Heart left ventricle (tissue), 16 donors: ENCODE data around the gene NTM. TPM values are rescaled to one million over a fixed set of nuclear protein-coding genes. Genes with fewer than 3 reads are reported as not detected.
A peak's percentile ranks its signal among the peaks of the same experiment; 100 is the strongest.

Source experiments
- ATAC-seq, 4 donors: fragments of 200-7000 bp; cut with Tn5 transposase; one replicate each; pipeline ENCODE4 v1.9.1; 2020 to 2022; ENCODE audit warnings: moderate library complexity in 4 of 4, mild to moderate bottlenecking in 3 of 4, moderate number of reproducible peaks in 1 of 4
- DNase-seq, 5 donors: peaks; one replicate each; pipeline ENCODE4 v3.0.0-alpha.2; 2020
- H3K27ac ChIP-seq, 12 donors: fragments of 200-600 bp; sonication (generic) in 4 of 12; one replicate each; pipeline versions ENCODE4 v1.5.0 to v1.8.0; 2016 to 2022; ENCODE audit warnings: mild to moderate bottlenecking in 2 of 12
- H3K27me3 ChIP-seq, 9 donors: fragments of 200-600 bp; sonication (generic) in 2 of 9; one replicate each; pipeline versions ENCODE4 v1.5.1 to v1.8.0; 2016 to 2022; ENCODE audit warnings: mild to moderate bottlenecking in 3 of 9
- H3K36me3 ChIP-seq, 9 donors: fragments of 200-600 bp; sonication (generic) in 2 of 9; one replicate each; pipeline versions ENCODE4 v1.5.0 to v1.8.0; 2018 to 2022; ENCODE audit warnings: mild to moderate bottlenecking in 2 of 9
- H3K4me1 ChIP-seq, 12 donors: fragments of 200-600 bp; sonication (generic) in 4 of 12; one replicate each; pipeline versions ENCODE4 v1.5.0 to v1.8.0; 2016 to 2022; ENCODE audit warnings: mild to moderate bottlenecking in 3 of 12
- H3K4me3 ChIP-seq, 12 donors: fragments of 200-600 bp; sonication (generic) in 4 of 12; one replicate each; pipeline versions ENCODE4 v1.5.0 to v1.8.0; 2017 to 2022; ENCODE audit warnings: mild to moderate bottlenecking in 9 of 12, moderate library complexity in 4 of 12
- H3K9me3 ChIP-seq, 12 donors: fragments of 200-600 bp; sonication (generic) in 4 of 12; one replicate each; pipeline versions ENCODE4 v1.5.0 to v1.8.0; 2016 to 2022; ENCODE audit warnings: mild to moderate bottlenecking in 1 of 12
- POLR2A ChIP-seq, 2 donors: fragments of 450-650 bp; IDR thresholded peaks; one replicate each; pipeline ENCODE4 v1.6.1; 2017; ENCODE audit warnings: antibody characterized with exemption in 2 of 2, mild to moderate bottlenecking in 2 of 2, moderate library complexity in 2 of 2
- WGBS, 4 donors: extraction: QIAGEN DNeasy Blood & Tissue Kit in 2 of 4; methylation state at CpG; one replicate each; pipeline versions ENCODE4 v1.1.5 to v1.1.7; 2013 to 2018; 5-methylcytosine and 5-hydroxymethylcytosine counted together
- intact Hi-C, 10 donors: fragments of 100-400 bp; cut with DNase I; formaldehyde crosslinking; loops; one replicate each; pipeline versions ENCODE4 v1.11.1 to v1.14.2; 2022
- polyA plus RNA-seq, 2 donors: library from polyadenylated mRNA; stranded (reverse); fragments of 200-250 nt; gene quantifications; one replicate each; pipeline ENCODE4 v1.2.3, GENCODE V29; 2013
- total RNA-seq, 9 donors: library from RNA; depleted of rRNA in 2 of 9; stranded (reverse); fragments of >200 nt in 2 of 9; fragmentation: NEBNext Ultra II Directional in 3 of 9; extraction: Animal tissue kit (Norgen Biotek cat#: 25700) in 3 of 9; gene quantifications; one replicate each; pipeline versions ENCODE4 v1.1.0 to v1.2.4, GENCODE V29; 2016 to 2023
- TF ChIP-seq, protein P1 (sequence below), 12 donors: fragments of 200-600 bp; sonication (generic) in 4 of 12; IDR thresholded peaks; one replicate each; pipeline versions ENCODE4 v1.5.0 to v1.8.0; 2018 to 2022; ENCODE audit warnings: antibody characterized with exemption in 12 of 12, mild to moderate bottlenecking in 5 of 12
- donor health status: ischemic (EF 13 %, LVEDD 7.1; RV severe dilation, severe dysfunction).
- donor health status: healthy with polysubstance abuse.
- donor health status: DM: no; HTN: yes; CAD: no.
- donor health status: DM: no; HTN: no; CAD: no.
- donor health status: ischemic (EF 25% LVEDD 6.9; RV normal size, moderate dysfunction).
- donor health status: ischemic (EF 25% LVEDD 5.7; RV mildly dilated, moderate dysfunction).
- donor health status: healthy.
- donor health status: DM: yes; HTN: yes; CAD: no.
- donor health status: ischemic (EF 35%, LVEDD 5.7; RV mildly dilated, moderate dysfunction).
- donor health status: nonischemic (EF 11% LVEDD 7.7; RV severe dilation, severe dysfunction).
- donor health status: DM: yes; HTN: yes; CAD: no.
- donor health status: PGD.
- donor health status: ischemic (EF 29% LVEDD 5.4; RV normal size, mild dysfunction).
- donor health status: nonischemic (EF 23%, LVEDD 6.1; RV moderate dilation, normal function).

The NTM gene
- total and polyA plus RNA-seq, 11 donors, result 0.40 to 7.7 (median 1.5) TPM

DNA sequence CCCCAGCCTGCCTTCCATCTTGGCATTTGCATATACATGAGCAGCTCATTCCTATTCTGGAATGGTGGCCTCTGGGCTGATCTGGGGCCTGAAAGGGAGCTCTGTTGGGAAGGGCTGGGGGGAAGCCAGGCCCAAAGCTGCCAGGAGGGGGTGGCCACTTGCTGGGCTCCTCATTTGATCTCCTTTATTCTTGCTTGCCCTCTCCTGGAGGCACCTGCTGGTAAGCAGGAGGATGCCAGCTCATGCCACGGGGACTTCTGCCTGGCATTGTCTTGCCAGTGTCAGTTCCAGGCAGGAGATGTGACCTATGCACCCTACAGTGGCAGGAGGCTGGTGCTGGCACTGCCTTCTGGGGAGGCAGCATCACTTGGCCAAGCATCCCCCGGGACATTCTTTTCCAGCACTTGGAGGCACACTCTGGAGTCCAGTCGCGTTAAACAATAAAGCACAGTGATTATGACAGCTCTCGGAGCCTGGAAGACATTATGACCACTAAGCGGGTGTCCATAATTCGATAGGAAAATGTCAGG is 128.3 kb downstream of the NTM start:
- Histone ChIP-seq H3K36me3 (no peaks in the 10 kb centered on the region), H3K9me3 (no peaks in the 10 kb centered on the region), H3K4me3 (no peak overlapping the region), H3K27me3 (peaks cover 0 to 4% (median 0%) of the 10 kb centered on the region in 9 donors), H3K27ac (no peak overlapping the region), H3K4me1 (peaks cover 0 to 8% (median 0%) of the 10 kb centered on the region in 12 donors)
- TF ChIP-seq, protein P1, sequence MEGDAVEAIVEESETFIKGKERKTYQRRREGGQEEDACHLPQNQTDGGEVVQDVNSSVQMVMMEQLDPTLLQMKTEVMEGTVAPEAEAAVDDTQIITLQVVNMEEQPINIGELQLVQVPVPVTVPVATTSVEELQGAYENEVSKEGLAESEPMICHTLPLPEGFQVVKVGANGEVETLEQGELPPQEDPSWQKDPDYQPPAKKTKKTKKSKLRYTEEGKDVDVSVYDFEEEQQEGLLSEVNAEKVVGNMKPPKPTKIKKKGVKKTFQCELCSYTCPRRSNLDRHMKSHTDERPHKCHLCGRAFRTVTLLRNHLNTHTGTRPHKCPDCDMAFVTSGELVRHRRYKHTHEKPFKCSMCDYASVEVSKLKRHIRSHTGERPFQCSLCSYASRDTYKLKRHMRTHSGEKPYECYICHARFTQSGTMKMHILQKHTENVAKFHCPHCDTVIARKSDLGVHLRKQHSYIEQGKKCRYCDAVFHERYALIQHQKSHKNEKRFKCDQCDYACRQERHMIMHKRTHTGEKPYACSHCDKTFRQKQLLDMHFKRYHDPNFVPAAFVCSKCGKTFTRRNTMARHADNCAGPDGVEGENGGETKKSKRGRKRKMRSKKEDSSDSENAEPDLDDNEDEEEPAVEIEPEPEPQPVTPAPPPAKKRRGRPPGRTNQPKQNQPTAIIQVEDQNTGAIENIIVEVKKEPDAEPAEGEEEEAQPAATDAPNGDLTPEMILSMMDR (IDR thresholded peaks at IDR 0.05), result no peak
- intact Hi-C loops, result no loop called here
- DNase-seq, result no peak
- no peak for ATAC-seq
- WGBS, 4 donors, result 68 to 81% (median 73%) methylated on average over 6 to 7 of the region's 7 CpGs

DNA sequence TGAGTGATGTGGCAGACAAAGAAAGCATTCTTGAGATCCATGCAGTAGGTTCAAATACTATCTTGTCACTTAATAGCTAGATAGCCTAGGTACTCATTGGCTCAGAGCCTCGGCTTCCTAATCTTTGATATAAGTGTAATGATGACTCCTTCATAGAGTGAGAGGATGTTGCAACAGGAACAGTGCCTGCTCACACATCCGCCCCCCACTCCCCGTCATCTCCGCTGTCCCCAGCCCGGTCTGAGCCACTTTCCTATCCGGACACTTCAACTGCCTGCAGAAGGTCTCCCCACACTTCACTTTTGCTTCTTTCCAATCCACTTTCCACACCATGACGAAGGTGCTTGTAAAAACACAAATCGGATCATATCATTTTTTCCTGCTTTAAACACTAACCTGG is 128.8 kb downstream of the NTM start:
- Histone ChIP-seq H3K9me3 (no peaks in the 10 kb centered on the region), H3K27me3 (peaks cover 0 to 4% (median 0%) of the 10 kb centered on the region in 9 donors), H3K36me3 (no peaks in the 10 kb centered on the region), H3K4me1 (peaks cover 0 to 8% (median 0%) of the 10 kb centered on the region in 12 donors), H3K27ac (no peak overlapping the region), H3K4me3 (no peak overlapping the region)
- ATAC-seq (no peak), DNase-seq (no peak)
- TF ChIP-seq, protein P1 (IDR thresholded peaks at IDR 0.05), result no peak
- no peak for TF ChIP-seq POLR2A (IDR thresholded peaks at IDR 0.05)
- 61 to 79% (median 63%) methylated on average over 8 of the region's 8 CpGs for WGBS, 4 donors
- intact Hi-C loops, result no loop called here

DNA sequence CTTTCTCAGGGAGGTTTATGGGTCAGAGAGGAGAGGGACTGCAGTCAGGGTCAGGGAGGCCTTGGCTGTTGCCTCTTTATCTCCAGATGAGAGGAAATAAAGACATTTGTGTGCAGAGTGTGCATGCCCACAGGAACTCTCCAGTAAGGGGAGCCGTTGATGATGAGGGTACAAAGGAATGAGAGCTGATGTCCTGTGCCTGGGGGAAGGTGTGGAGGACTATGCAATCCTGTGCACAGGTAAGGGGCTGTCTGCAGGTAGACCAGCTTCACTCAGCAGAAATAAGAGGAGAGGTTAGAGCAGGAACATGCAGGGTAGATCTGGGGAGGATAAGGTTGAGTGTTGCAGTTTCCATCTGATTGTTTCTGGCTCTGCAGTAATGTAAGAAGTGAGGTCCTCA is 132.6 kb downstream of the NTM start:
- Histone ChIP-seq H3K36me3 (no peaks in the 10 kb centered on the region), H3K27me3 (peaks cover 0 to 22% (median 3%) of the 10 kb centered on the region in 9 donors), H3K4me3 (no peak overlapping the region), H3K4me1 (no peaks in the 10 kb centered on the region), H3K9me3 (no peaks in the 10 kb centered on the region), H3K27ac (no peak overlapping the region)
- WGBS, 4 donors, result 26 to 53% (median 35%) methylated on average over 1 of the region's 1 CpG
- intact Hi-C loops, result loop anchor here in 4 of 10 donors (5.0 to 10.0 kb wide), 4 partner anchors 98 to 441 kb away; no protein-coding TSS in a partner anchor
- TF ChIP-seq POLR2A (IDR thresholded peaks at IDR 0.05), result no peak
- TF ChIP-seq, protein P1 (IDR thresholded peaks at IDR 0.05), result no peak
- ATAC-seq (no peak), DNase-seq (no peak)

DNA sequence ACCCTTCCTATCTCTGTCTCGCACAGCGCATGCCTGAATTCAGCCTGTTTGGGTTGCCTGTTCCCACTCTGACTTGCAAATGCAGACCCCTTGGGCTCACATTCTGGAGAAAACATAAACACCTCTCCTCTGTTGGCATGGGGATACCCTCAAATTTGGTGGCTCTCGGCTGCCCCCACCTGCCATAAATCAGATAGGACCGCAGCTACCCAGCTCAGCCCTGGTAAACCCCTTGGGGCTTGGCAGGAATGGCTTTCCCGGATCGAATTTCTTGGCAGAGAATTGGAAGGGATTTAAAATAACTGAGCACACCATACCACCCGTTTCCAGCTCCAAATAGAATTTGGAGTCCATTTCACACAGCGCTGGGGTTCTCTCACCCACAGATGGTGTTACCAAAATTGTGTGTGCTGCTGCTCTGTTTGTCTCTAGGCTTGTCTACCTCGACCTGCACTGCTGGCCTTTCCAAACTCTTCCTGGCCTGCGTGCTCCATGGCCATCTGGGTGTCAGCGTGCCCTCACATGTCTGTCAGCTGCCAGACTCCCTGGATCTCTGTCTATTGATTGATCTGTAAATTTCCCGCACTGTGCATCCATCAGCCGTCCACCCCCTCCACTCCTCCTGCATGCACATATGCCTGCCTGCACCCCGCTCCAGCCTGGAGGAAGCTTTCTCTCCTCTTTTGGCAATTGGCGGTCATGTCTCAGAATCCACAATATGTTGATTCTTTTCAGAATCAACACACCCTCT is 134.0 kb downstream of the NTM start:
- peak in 3 of 4 donors; percentile 51 to 74 (median 67) for ATAC-seq
- DNase-seq, result no peak
- Histone ChIP-seq H3K4me1 (no peaks in the 10 kb centered on the region), H3K27ac (no peak overlapping the region), H3K4me3 (no peak overlapping the region), H3K27me3 (peaks cover 0 to 22% (median 3%) of the 10 kb centered on the region in 9 donors), H3K9me3 (no peaks in the 10 kb centered on the region), H3K36me3 (no peaks in the 10 kb centered on the region)
- 34 to 41% (median 37%) methylated on average over 15 of the region's 15 CpGs for WGBS, 4 donors
- TF ChIP-seq POLR2A (IDR thresholded peaks at IDR 0.05), result no peak
- TF ChIP-seq, protein P1 (IDR thresholded peaks at IDR 0.05), result peak in 8 of 12 donors; percentile 13 to 31 (median 25)
- intact Hi-C loops, result loop anchor here in 4 of 10 donors (5.0 to 10.0 kb wide), 4 partner anchors 100 to 442 kb away; no protein-coding TSS in a partner anchor
